ENCODE measurements around the gene FMNL1.
"Not testable (repeated sequence)": the region's sequence is repeated elsewhere in the genome, so short reads cannot be mapped to it uniquely, and the experiment has no call there.

Gene FMNL1

GRCh38 chr17:45221081-45222013 is at the start of gene FMNL1:
FMNL1 (plus strand) TSS chr17:45221885; CDS start chr17:45222125, 240 bp downstream.
- DNase-seq, result no peak

- DNase-seq, result no peak
These were observed 49.5 kb upstream of the FMNL1 start for GRCh38 chr17:45172232-45172540.

- peak; percentile 34 for DNase-seq
These were observed 49.0 kb upstream of the FMNL1 start for GRCh38 chr17:45172541-45173286.

- no peak for DNase-seq
These were observed 45.9 kb upstream of the FMNL1 start for GRCh38 chr17:45175759-45176115.

- DNase-seq, result no peak
These were observed 44.1 kb upstream of the FMNL1 start for GRCh38 chr17:45177563-45177962.

GRCh38 chr17:45184144-45184543 is 37.5 kb upstream of the FMNL1 start:
- DNase-seq, result no peak

GRCh38 chr17:45186801-45187354 is 34.8 kb upstream of the FMNL1 start:
- no peak for DNase-seq

GRCh38 chr17:45189009-45189408 is 32.7 kb upstream of the FMNL1 start:
- DNase-seq, result no peak

GRCh38 chr17:45190503-45191255 is 31.0 kb upstream of the FMNL1 start:
- DNase-seq, result no peak

- DNase-seq, result no peak
These were observed 26.3 kb upstream of the FMNL1 start for GRCh38 chr17:45195424-45195823.

- no peak for DNase-seq
These were observed 24.6 kb upstream of the FMNL1 start for GRCh38 chr17:45197108-45197507.

- peak; percentile 64 for DNase-seq
These were observed 23.9 kb upstream of the FMNL1 start for GRCh38 chr17:45197555-45198334.

GRCh38 chr17:45200701-45201100 is 21.0 kb upstream of the FMNL1 start:
- no peak for DNase-seq

- DNase-seq, result no peak
These were observed 20.2 kb upstream of the FMNL1 start for GRCh38 chr17:45201457-45201856.

GRCh38 chr17:45201880-45202279 is 19.8 kb upstream of the FMNL1 start:
- not testable (repeated sequence) for DNase-seq

- peak; percentile 74 for DNase-seq
These were observed 2.6 kb upstream of the FMNL1 start for GRCh38 chr17:45218895-45219661.

GRCh38 chr17:45220079-45220478 is 1.6 kb upstream of the FMNL1 start:
- no peak for DNase-seq

GRCh38 chr17:45222014-45222288 is 266 bp downstream of the FMNL1 start:
- DNase-seq, result no peak

- DNase-seq, result no peak
These were observed 757 bp downstream of the FMNL1 start for GRCh38 chr17:45222289-45222995.

- no peak for DNase-seq
These were observed 1.4 kb downstream of the FMNL1 start for GRCh38 chr17:45222996-45223538.

All from NCI-H1092 (cell line).